Right cardiac atrium (tissue), 5 donors: Measurements from ENCODE around the gene FAM180A. TPM values are rescaled to one million over a fixed set of nuclear protein-coding genes. Genes with fewer than 3 reads are reported as not detected.
A peak's percentile ranks its signal among the peaks of the same experiment; 100 is the strongest.

ENCODE experiments used
- ATAC-seq, 2 donors: fragments of 200-7000 bp; cut with Tn5 transposase; one replicate each; pipeline versions ENCODE4 v1.8.0 to v1.9.1; 2020; ENCODE audit warnings: moderate library complexity in 2 of 2, mild to moderate bottlenecking in 1 of 2
- DNase-seq, 3 donors: peaks; one replicate each; pipeline ENCODE4 v3.0.0-alpha.2; 2020
- H3K27ac ChIP-seq: one replicate; pipeline ENCODE4 v1.5.1; 2013; ENCODE audit warnings: mild to moderate bottlenecking, low read length, control low read depth, moderate library complexity
- H3K27me3 ChIP-seq: one replicate; pipeline ENCODE4 v1.6.1; 2013; ENCODE audit not compliant: control insufficient read depth, insufficient read depth
- H3K4me1 ChIP-seq: one replicate; pipeline ENCODE4 v1.6.1; 2013; ENCODE audit warnings: low read length; ENCODE audit not compliant: control insufficient read depth, insufficient read depth
- H3K4me3 ChIP-seq: one replicate; pipeline ENCODE4 v1.5.1; 2013; ENCODE audit warnings: low read length, control low read depth
- H3K9me3 ChIP-seq: one replicate; pipeline ENCODE4 v1.6.1; 2013; ENCODE audit warnings: low read length; ENCODE audit not compliant: control insufficient read depth
- WGBS: extraction: QIAGEN DNeasy Blood & Tissue Kit; methylation state at CpG from one replicate; pipeline ENCODE4 v1.1.7; 2013; 5-methylcytosine and 5-hydroxymethylcytosine counted together
- intact Hi-C, 4 donors: fragments of 100-400 bp; cut with DNase I; formaldehyde crosslinking; loops; one replicate each; pipeline versions ENCODE4 v1.11.0 to v1.14.0; 2022 to 2023
- long read RNA-seq, 4 donors: library from polyadenylated mRNA; unstranded; transcript quantifications; one replicate each; pipeline ENCODE4 v2.0.0, GENCODE V29; 2020 to 2021
- polyA plus RNA-seq: library from polyadenylated mRNA; stranded (reverse); fragments of 200-250 nt; gene quantifications from one replicate; pipeline ENCODE4 v1.2.3, GENCODE V29; 2013
- total RNA-seq, 4 donors: library from RNA; stranded (reverse); fragmentation: NEBNext Ultra II Directional; extraction: Animal tissue kit (Norgen Biotek cat#: 25700); gene quantifications; one replicate each; pipeline ENCODE4 v1.2.1, GENCODE V29; 2021
- donor health status: healthy with polysubstance abuse.
- donor health status: DM: no; HTN: yes; CAD: no.
- donor health status: DM: no; HTN: no; CAD: no.
- donor health status: DM: no; HTN: yes; CAD: no; lungs with severe emphysema.
- donor health status: DM: yes; HTN: yes; CAD: no.

FAM180A gene
- total RNA-seq (10 to 100 TPM in 1 of 4 donors, 1 to 10 TPM in 3; 1.6 to 11.3 (median 8.1) TPM), polyA plus RNA-seq (3.7 TPM)
- long read RNA-seq, donor 1, partial matches to known transcripts = 0 of 5 reads
- long read RNA-seq, donor 1, other reads (novel, unspliced or antisense) = 3 of 5 reads
- long read RNA-seq, donor 2, partial matches to known transcripts = 0 of 6 reads
- long read RNA-seq, donor 2, other reads (novel, unspliced or antisense) = 5 of 6 reads
- long read RNA-seq, donor 3, partial matches to known transcripts = 0 of 3 reads
- long read RNA-seq, donor 3, other reads (novel, unspliced or antisense) = 3 of 3 reads
- long read RNA-seq, donor 4, partial matches to known transcripts = 0 of 6 reads
- long read RNA-seq, donor 4, other reads (novel, unspliced or antisense) = 5 of 6 reads

- Histone ChIP-seq H3K27me3 (no peaks in the 10 kb centered on the region), H3K4me3 (no peak within 1 kb of the TSS), H3K9me3 (no peaks in the 10 kb centered on the region), H3K4me1 (no peaks in the 10 kb centered on the region), H3K27ac (peak within 1 kb of the TSS; percentile 86)
- 41% methylated on average over 11 of the region's 11 CpGs for WGBS
- ATAC-seq = peak; percentile 35 to 79
- DNase-seq = peak; percentile 69 to 91 (median 87)
- intact Hi-C loops = loop anchor here in 1 of 4 donors (10.0 kb wide), 1 partner anchor 74 kb away; no protein-coding TSS in a partner anchor
These were observed at the start of gene FAM180A for GRCh38 chr7:135748770-135749169. Gene FAM180A (minus strand): TSS chr7:135748813. CDS start chr7:135748580, 233 bp downstream.

GRCh38 chr7:135798095-135798494 lies 49.5 kb upstream of the FAM180A start:
- DNase-seq (no peak), ATAC-seq (no peak)
- no peaks in the 10 kb centered on the region for H3K27me3 ChIP-seq
- intact Hi-C loops = loop anchor here in 3 of 4 donors (2.0 to 10.0 kb wide), 4 partner anchors 113 to 211 kb away; no protein-coding TSS in a partner anchor
- H3K4me3 ChIP-seq = no peak overlapping the region
- 90% methylated on average over 4 of the region's 4 CpGs for WGBS
- no peaks in the 10 kb centered on the region for H3K9me3 ChIP-seq
- H3K4me1 ChIP-seq = peaks cover 5% of the 10 kb centered on the region
- H3K27ac ChIP-seq = no peak overlapping the region

GRCh38 chr7:135795846-135796570 lies 47.4 kb upstream of the FAM180A start:
- DNase-seq (no peak), ATAC-seq (peak in 1 of 2 donors; percentile 28)
- WGBS = 57% methylated on average over 2 of the region's 2 CpGs
- H3K27me3 ChIP-seq = no peaks in the 10 kb centered on the region
- H3K9me3 ChIP-seq = no peaks in the 10 kb centered on the region
- intact Hi-C loops = loop anchor here (2.0 to 10.0 kb wide), 4 partner anchors 111 to 124 kb away; no protein-coding TSS in a partner anchor
- H3K4me3 ChIP-seq = no peak overlapping the region
- no peaks in the 10 kb centered on the region for H3K4me1 ChIP-seq
- no peak overlapping the region for H3K27ac ChIP-seq

- no peaks in the 10 kb centered on the region for H3K27me3 ChIP-seq
- no peaks in the 10 kb centered on the region for H3K9me3 ChIP-seq
- intact Hi-C loops = loop anchor here in 2 of 4 donors (10.0 kb wide), 2 partner anchors 109 to 119 kb away; no protein-coding TSS in a partner anchor
- WGBS = 94% methylated on average over 2 of the region's 2 CpGs
- DNase-seq = no peak
- no peaks in the 10 kb centered on the region for H3K4me1 ChIP-seq
- H3K27ac ChIP-seq = no peak overlapping the region
- no peak overlapping the region for H3K4me3 ChIP-seq
- no peak for ATAC-seq
These were observed 45.2 kb upstream of the FAM180A start for GRCh38 chr7:135793841-135794240.

GRCh38 chr7:135792866-135793265 lies 44.3 kb upstream of the FAM180A start:
- 92% methylated on average over 9 of the region's 9 CpGs for WGBS
- intact Hi-C loops = loop anchor here in 2 of 4 donors (10.0 kb wide), 2 partner anchors 108 to 118 kb away; no protein-coding TSS in a partner anchor
- no peak for ATAC-seq

GRCh38 chr7:135792363-135792668 lies 43.7 kb upstream of the FAM180A start:
- Histone ChIP-seq H3K27me3 (no peaks in the 10 kb centered on the region), H3K4me3 (no peak overlapping the region), H3K9me3 (no peaks in the 10 kb centered on the region), H3K27ac (no peak overlapping the region), H3K4me1 (no peaks in the 10 kb centered on the region)
- WGBS = 56% methylated on average over 4 of the region's 4 CpGs
- ATAC-seq (no peak), DNase-seq (no peak)
- intact Hi-C loops = loop anchor here in 2 of 4 donors (10.0 kb wide), 2 partner anchors 108 to 118 kb away; no protein-coding TSS in a partner anchor

More at GRCh38 chr7:135792866-135793265, 44.3 kb upstream of the FAM180A start:
- no peak for DNase-seq
- no peaks in the 10 kb centered on the region for H3K9me3 ChIP-seq
- H3K4me3 ChIP-seq = no peak overlapping the region
- no peak overlapping the region for H3K27ac ChIP-seq
- H3K4me1 ChIP-seq = no peaks in the 10 kb centered on the region
- no peaks in the 10 kb centered on the region for H3K27me3 ChIP-seq

GRCh38 chr7:135791543-135792362 lies 43.1 kb upstream of the FAM180A start:
- Histone ChIP-seq H3K27me3 (no peaks in the 10 kb centered on the region), H3K27ac (no peak overlapping the region), H3K4me3 (no peak overlapping the region), H3K4me1 (no peaks in the 10 kb centered on the region), H3K9me3 (no peaks in the 10 kb centered on the region)
- DNase-seq (no peak), ATAC-seq (no peak)
- 60% methylated on average over 7 of the region's 7 CpGs for WGBS
- intact Hi-C loops = loop anchor here in 2 of 4 donors (10.0 kb wide), 2 partner anchors 107 to 117 kb away; no protein-coding TSS in a partner anchor

GRCh38 chr7:135790371-135790977 lies 41.9 kb upstream of the FAM180A start:
- intact Hi-C loops = loop anchor here in 2 of 4 donors (10.0 kb wide), 2 partner anchors 106 to 116 kb away; no protein-coding TSS in a partner anchor
- DNase-seq (no peak), ATAC-seq (no peak)
- Histone ChIP-seq H3K27me3 (no peaks in the 10 kb centered on the region), H3K4me1 (no peaks in the 10 kb centered on the region), H3K27ac (no peak overlapping the region), H3K9me3 (no peaks in the 10 kb centered on the region), H3K4me3 (no peak overlapping the region)
- WGBS = 84% methylated on average over 11 of the region's 11 CpGs

GRCh38 chr7:135789956-135790355 lies 41.3 kb upstream of the FAM180A start:
- DNase-seq (no peak), ATAC-seq (no peak)
- Histone ChIP-seq H3K4me1 (no peaks in the 10 kb centered on the region), H3K9me3 (no peaks in the 10 kb centered on the region), H3K27ac (no peak overlapping the region), H3K4me3 (no peak overlapping the region), H3K27me3 (no peaks in the 10 kb centered on the region)
- WGBS = 77% methylated on average over 3 of the region's 3 CpGs
- intact Hi-C loops = loop anchor here in 2 of 4 donors (10.0 kb wide), 2 partner anchors 105 to 115 kb away; no protein-coding TSS in a partner anchor

- ATAC-seq (no peak), DNase-seq (no peak)
- H3K4me3 ChIP-seq = no peak overlapping the region
- H3K9me3 ChIP-seq = no peaks in the 10 kb centered on the region
- H3K4me1 ChIP-seq = no peaks in the 10 kb centered on the region
- intact Hi-C loops = no loop called here
- H3K27me3 ChIP-seq = no peaks in the 10 kb centered on the region
- no peak overlapping the region for H3K27ac ChIP-seq
- WGBS = 76% methylated on average over 4 of the region's 4 CpGs
These were observed 40.8 kb upstream of the FAM180A start for GRCh38 chr7:135789431-135789830.
